HG02885 (cell line): Measurements from ENCODE around the gene NTF3.

ENCODE experiments used
- ATAC-seq: cut with Tn5 transposase; IDR thresholded peaks from one replicate; pipeline ENCODE4 v1.9.1; 2021; ENCODE audit warnings: mild to moderate bottlenecking; ENCODE audit not compliant: unreplicated experiment, poor library complexity

NTF3 gene

DNA sequence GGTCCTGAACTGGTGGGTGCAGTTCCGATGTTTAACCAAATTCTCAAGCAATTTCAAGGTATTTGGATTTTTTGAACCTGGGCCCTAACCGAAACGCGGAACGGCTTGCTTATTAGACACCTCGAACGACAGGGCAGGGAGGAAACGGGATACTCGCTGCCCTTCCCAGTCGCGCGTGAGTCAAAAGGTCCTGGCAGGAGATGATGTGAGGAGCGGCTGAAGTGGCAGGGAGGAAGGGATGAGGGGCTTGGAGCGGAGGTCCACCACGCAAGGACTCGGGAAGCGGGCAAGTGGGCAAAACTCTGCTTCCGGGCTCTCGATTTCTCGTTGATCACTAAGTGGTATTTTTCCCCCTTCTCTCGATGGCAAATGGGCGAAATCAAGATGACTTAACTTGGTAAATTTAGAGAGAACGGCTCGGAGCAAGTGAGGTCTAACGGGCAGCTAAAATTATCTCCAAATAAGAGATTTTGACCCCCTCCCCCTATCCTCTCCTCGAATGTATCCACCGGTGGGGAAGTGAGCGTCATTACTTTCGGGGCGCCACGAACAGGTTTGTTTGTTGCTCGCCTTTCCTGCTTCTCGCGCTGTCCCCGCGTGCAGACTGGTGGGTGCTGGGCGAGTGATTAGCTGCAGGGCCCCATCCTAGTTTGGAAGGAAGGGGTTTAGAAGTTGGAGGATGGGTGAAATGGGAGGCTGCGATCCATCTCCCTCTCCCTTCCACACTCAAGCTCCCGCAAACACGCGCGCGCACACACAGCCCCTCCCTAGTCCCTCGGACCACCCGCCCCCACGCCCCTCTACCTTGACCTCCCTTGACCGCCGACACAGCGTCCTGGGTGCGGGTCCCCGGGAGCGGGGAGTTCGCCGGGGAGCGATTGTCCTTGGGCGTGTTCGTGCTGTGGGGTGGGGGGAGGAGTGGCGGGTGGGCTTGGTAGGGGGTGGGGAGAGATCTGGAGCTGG lies 986 bp upstream of the NTF3 start:
- ATAC-seq, result no peak

DNA sequence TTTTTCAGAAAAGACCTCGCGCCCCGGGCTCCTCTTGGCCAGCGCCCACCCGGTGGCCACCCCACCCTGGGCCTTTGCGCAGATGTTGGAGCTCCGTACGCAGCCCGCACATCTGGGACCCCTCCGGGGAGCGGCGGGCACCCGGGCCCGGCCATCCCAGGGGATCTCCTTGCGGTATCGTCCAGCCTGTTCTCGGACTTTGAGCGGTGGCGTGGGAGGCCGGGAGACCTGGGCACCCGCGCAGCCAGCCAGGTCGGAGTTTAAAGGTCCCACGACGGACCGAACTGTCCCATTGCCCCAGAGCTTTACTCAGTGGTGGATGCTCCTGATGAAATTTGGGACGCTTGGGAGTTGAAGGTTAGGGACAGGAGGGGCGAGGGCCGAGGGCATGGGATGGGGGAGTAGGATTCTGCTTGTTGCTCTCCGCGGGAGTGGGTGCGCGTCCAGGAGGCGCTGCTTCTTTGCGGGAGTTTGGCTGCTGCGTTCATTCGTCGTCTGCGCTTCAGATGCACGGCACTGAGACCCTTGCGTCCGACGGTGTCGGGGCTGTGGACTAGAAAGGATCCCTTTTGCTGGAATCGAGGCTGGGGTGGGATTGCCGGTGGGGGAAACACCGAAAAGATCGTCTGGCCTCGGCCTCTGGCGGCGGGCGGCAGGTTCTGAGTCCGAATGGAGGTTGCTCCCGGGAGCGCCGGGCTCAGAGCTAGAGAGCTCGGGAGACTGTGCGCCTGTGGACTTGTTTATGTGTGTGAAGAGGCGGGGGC lies 1.4 kb downstream of the NTF3 start:
- no peak for ATAC-seq

DNA sequence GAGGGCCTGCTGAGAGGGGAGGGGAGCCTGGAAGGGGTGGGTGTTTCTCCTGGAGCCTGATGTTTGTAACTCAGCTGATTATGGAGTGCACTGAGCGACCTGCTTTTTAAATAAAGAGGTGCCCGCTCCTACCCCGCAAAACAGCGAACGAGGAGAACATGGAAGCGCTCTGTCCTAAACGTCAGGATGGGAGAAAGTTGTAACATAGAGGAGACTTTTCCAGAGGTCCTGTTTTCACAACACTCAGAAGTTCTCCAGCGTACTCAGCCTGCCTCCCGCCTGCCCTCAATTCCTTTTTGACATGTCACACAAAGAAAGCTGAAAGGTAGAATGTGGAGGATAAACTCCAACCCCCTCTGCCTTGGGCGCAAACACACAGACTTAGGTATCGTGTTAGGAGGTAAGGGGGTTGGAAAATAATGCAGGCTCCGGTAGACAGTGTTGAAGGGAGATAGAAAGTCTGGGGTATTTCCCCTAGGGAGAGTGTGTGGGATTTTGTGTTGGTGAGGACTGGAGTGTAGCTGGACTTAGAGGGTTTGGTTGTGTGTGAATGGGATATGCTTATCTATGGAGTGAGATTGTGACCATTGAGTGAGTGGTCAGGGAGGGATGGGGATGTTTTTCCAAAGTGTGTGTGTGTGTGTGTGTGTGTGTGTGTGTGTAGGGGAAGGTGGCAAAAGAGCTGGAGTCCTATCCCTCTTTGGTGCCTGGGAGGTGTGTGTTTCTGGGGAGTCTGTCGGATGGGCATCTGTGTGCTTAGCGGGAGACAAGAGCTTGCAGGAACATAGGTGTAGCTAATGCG lies 2.1 kb downstream of the NTF3 start:
- ATAC-seq, result no peak

DNA sequence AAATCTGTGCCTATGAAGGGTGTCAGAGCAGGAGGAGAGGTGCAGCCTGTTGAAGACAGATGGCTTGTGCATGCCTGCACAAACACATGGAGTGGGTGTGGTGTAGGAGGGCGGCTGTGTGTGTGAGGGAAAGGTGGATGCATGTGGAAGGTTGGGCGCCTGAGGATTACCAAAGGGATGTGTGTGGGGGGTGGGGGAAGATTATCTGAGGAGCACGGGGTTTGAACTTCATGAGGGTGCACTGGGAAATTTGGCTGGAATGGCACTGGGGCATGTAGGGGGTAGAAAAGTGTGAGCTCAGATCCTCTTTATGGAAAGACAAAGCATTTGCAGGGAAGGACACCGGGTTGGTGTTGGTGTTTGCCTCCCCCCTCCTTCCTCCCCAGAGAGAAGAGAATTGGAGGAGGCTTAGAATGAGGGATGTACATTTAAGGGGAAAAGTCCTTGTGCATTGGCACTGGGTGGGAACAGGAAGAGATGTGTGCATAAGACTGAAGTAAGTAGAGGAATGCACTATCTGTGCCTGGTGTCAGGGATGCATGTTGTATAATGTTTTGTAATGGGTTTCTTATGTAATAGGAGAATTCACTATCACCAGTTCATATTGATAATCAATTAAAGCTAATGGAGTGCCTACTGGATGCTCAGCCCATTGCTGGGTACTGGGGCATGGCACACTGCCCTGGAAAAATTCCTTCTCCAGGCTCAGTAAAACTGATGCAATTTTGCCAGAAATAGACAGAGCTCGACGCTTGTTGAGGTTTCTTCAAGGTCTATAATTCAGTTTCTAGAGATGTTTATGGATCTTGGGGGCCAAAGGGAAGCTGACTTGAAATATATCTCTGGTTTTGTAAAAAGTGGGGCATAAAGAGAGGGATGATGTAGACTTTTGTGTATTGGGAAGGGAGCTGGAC lies 3.0 kb downstream of the NTF3 start:
- no peak for ATAC-seq

DNA sequence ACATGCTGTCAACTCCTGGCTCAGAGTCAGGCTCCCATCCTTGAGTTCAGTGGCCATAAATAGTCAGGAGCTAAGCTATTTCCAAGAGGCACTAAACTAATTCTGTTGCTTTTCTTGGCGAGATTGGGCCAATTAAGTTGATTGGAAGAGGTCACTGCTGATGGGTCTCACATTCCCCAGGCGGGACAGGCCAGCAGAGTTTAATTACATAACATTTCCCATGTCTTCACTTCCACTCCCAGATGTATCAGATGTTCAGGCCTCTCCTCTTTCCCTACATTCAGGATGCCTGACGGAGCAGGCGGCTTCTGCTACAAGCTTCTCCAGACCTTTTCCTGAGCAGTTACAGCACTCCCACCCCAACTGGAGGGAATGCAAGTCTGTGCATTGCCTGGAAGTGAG lies 5.3 kb downstream of the NTF3 start:
- no peak for ATAC-seq

DNA sequence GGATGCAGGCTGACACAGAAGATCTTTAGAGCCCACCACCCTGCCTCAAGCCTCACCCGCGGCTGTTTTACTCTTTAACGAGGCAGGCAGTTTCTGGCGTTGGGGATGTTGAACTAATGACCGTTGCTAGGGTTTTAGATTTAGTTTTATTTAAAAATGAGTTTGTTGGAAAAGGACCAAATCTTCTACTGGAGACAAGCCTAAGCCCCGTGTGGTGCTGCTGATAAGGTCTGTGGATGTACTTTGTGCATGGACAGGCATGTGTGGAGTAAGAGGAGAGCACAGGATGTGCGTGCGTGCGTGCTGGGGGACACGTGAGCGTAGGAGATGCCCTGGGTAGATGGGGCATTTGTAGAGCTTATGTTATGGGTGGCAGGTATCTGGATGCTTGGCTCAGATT lies 5.7 kb downstream of the NTF3 start:
- ATAC-seq, result no peak

DNA sequence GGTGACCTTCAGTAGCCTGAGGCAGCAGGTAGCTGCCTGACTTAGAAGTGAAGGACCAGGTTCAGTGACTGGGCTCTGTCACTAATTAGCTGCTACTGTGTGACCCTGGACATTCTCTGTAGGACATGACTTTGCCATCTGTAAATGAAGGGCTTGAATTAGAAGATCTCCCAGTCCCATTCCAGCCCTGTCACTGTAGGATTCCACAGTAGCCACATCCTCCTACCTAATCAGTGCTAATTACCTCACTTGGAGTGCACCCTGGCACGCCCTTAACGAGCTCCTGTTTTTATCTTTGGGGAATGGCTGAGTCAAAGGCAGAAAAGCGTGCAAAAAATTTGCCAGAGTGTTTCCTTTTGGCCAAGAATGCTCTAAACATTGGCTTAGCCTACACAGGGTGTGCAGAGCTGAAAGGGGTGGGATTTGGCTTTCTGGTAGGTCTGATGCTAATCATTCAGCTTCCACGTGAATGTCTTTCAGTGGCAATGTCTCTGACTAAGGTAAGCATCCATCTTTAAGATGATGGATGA lies 6.8 kb downstream of the NTF3 start:
- ATAC-seq, result no peak

DNA sequence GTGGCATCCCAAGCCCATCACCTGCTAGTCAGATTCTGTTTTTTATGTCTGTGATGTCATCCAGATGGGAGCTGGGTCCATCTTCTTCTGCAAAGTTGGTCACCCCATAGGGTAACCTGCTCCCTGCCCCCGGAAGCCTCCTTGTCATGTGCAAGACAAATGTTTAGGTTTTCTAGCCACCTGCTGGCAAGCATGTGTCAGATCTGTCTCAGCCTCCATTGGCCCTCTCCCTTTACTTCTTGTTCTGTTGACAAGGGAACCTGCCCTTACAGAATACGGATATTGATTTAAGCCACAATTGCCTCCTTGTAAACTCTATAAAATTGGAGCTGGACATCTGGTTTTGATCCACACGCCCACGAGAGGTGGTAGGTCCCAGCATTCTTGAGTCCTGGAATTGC lies 7.5 kb downstream of the NTF3 start:
- no peak for ATAC-seq

DNA sequence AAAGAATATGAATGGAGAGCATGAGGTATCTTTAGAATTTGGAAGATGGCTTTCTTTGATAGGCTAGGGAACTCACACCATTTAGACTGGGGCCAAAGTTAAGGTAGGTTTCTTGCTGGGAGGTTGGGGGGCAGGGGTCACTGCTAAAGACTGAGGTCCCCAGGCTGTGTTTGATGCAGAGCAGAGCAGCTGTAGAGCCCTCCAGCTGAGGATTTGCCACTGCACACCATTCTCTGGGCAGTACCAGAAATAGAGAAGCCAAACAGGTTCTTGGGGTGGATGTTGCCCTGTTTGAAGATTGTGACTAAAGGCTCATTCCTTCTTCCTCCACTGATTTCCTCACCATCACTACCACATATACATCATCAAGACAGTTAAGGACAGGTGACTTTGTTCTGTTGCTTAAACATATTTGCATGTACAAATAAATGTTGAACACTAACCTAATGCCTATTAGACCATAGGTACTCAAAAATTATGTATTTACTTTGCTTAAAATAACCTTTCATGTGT lies 7.9 kb downstream of the NTF3 start:
- ATAC-seq, result no peak

DNA sequence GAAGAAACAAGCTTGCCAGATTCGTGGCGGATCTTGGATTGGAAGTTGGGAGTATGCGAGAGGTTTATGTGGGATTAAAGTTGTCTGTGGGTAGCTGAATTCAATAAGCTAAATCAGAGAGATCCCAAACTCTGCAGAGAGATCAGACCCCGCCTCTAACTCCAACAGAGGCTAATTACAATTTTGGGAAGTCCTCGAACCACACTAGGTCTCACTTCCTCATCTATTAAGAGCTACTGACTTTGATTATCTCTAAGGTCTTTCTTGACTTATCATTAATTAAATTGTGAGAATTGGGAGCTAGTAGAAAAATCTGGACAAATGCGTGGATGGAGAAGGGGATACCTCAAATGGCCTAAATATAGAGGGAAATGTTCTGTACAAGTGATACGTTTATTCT lies 9.1 kb downstream of the NTF3 start:
- ATAC-seq, result no peak

DNA sequence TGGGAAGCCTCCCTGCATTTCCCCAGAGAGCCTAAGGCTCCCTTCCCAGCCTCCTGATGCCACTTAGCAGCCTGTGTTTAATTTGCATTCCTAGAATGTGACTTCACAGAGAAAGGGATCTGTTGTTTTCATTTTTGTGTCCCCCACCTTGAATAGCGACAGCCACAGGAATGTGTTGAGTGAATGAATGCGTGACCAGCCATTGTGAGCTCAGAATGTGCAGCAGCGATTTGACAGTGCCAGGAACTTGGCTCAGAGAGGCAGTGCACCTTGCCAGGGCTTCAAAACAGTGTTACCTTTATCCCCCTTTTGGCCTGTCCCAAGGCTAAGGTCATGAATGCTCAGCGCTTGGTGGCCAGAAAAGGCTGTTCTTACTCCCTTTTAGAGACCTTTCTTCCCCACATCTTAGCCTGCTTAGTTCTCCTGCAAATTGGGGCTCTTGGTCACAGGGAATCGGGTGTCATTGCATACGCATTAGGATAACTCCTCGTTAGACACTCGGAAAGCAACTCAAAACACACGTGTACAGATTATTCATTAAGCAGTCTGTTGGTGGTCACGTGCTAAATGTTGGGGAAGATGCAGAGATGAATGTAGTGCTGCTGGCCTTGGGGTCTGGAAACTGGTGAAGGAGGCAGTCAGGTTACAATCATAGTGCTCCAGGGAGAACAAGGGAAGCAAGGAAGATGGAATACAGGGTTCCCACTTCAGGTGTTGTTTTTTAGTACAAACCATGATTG lies 9.8 kb downstream of the NTF3 start:
- ATAC-seq, result no peak

DNA sequence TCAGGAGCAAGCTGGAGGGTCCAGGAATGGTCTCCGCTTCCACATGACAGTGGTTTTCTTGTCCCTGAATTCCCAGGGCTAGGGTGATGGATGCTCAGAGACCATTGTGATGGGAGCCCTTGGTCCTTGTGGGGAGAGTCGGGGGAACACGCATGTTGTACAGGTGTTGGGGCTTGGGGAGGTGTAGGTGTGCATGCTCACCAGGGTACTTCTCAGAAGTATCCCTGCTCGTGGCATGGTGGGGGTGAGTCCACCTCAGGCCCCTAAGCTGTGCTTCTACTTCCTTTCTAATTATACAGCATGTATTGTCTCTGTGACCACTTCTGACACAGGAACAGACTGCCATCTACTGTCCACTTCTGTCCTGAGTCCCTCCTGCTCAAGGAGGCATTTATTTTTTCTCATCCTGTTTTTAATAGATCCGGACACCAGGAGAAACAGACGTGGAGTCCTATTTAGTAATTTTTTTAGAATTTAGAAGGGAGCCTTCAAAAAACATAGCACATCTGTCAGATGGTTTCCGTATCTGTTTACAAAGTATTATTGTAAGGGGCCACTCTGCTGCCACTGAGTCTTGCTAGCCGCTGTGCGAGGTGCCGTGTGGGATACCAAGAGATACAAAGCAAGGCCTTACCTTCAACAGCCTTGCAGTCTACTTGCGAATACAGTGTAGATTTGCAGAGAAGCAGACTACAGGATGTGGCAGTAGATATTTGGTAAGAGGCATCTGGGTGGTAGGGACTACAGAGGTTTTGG lies 10.5 kb downstream of the NTF3 start:
- ATAC-seq, result no peak

DNA sequence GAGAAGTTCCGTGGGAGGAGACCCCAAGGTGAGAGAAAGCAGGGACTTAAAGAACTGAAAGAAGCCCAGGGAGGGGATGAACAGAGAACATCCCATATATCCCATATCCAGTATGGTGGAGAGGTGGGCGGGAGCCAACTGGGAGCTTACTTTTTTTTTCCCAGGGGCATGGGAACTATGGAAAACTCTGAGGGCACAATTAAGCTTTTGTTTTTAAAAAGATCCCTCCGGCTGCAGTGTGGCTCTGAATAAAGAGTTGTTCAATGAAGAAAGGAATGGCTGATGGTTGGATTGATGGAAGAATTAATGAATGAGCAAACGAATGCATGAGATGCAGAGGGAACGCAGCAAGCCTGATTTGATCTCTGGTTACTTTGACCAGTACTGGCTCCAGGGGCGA lies 12.6 kb downstream of the NTF3 start:
- ATAC-seq, result no peak

DNA sequence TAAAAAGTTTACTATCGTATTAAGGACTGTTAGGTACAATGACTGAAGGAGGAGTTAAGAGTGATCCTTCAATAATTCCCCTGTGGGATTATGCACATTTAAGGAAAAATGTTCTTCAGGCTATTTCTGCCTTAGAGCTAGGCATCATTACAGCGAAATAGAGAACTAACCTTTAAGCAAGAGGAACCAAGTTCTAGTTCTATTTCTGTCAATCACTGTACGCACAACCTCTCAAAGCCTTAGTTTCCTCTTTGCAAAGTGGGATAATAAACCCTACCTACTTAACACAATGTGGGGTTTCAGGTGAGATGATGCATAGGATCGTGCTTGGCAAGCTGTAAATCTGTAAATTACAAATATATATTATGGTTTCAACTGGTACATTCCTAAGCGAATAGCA lies 15.4 kb downstream of the NTF3 start:
- no peak for ATAC-seq

DNA sequence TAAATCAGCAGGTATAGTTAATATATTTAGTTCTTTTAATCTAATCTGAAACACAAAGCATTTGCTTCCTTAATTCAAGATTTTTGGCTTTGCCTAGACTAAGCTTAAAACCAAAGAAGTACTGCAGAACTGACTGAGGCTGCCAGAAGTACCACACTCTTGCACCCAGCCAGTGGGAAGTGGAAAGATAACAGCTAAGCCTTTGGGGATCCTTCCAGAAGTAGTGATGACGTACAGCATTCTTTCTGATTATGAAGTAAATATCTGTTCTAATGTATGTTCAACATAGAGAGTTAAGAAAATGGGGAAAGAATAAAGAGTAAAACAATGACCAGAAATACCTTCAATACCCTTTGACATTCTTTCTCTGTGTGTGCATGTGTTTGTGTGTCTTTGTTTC lies 19.3 kb downstream of the NTF3 start:
- no peak for ATAC-seq

DNA sequence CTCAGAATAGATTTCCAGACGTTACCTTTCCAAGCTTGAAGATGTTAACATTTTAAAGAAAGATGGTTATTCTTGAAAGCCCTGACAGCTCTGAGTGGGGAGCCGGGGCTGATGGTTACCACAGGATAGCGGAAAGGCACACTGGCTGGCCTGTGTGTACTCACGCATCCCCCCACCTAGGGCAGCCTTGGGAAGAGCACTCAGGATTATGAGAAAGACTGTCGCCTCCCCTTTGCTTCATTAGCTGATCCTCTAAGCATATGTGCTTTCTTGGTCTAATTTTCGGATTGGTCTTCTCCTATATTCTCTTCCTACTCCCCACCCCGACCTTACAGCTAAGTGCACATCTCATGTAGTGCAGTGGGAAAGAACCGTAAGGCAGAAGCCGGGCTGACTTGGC lies 20.7 kb downstream of the NTF3 start:
- ATAC-seq, result no peak

DNA sequence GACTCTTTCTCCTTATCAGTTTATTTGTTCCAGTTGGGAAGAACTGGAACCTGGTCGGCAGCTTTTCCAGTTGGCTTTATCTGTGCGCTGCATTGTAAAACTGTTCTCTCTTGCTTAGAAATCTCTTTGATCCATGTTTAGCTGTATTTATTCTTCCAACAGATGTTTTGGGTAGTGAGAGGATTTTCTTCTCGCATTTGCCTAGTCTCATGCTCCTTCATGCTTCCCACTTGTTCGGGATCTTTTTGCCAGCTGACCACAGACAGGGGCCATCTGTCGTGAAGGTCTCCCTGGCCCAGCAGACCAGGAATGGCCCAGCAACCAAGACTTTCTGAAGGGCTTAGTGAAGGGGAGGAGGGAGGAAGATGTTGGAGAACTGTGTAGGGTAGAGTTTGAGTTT lies 21.6 kb downstream of the NTF3 start:
- no peak for ATAC-seq

DNA sequence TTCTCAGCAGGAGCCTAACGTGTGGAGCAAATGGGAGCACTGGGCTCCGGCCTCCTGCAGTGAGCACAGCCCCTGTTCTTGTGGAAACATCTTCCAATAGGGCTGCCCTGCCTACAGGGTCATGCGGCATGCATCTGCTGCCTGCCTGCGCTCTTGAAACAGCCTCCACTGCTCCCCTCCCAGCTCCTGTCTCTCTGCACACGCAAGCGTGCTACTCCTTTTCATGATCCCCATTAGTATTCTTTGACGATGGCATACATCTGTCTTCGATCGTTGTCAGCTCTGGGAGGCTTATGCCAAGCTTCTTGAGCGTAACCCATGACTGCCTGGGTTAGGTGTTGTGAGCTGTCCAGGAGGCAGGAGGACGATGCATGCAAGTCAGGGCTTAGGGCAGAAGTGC lies 23.1 kb downstream of the NTF3 start:
- no peak for ATAC-seq
